Measurements from ENCODE around the gene MINDY2. TPM values are rescaled to one million over a fixed set of nuclear protein-coding genes. Genes with fewer than 3 reads are reported as not detected.

The MINDY2 gene
- total and polyA plus RNA-seq, 2 of the 8 experiments (the other 6 are each of a cell fraction or from before 2014, with no cell fraction given) = 3.1 to 25.7 TPM

- peak; percentile 55 to 82; a peak in 1 of 4 replicates for TF ChIP-seq HDAC2 (IDR thresholded peaks at IDR 0.05; ENCODE audit: borderline replicate concordance in 1 of 2, low read depth in 2 of 2, low read length in 2 of 2)
- TF ChIP-seq FOSL1 (IDR thresholded peaks at IDR 0.05; ENCODE audit: insufficient read depth, low read depth, low read length) = no peak
- no peak for TF ChIP-seq CHD1 (IDR thresholded peaks at IDR 0.05; ENCODE audit: low read depth, low read length)
- TF ChIP-seq NANOG (IDR thresholded peaks at IDR 0.05; ENCODE audit: insufficient read depth, low read depth, low read length, poor library complexity, severe bottlenecking) = no peak
- TF ChIP-seq RXRA (IDR thresholded peaks at IDR 0.05; ENCODE audit: insufficient read depth, low read depth, low read length) = no peak
- TF ChIP-seq SRF (IDR thresholded peaks at IDR 0.05; ENCODE audit: low read depth, low read length) = no peak
- TF ChIP-seq POLR2AphosphoS5 (IDR thresholded peaks at IDR 0.05; ENCODE audit: low read depth, low read length) = peak; percentile 18; the same call in 1 of the 2 replicates
- peak in 1 of 2 experiments; percentile 78; a peak in 1 of 3 replicates for TF ChIP-seq EP300 (IDR thresholded peaks at IDR 0.05; ENCODE audit: borderline replicate concordance in 1 of 2, low read depth in 2 of 2, low read length in 2 of 2)
- TF ChIP-seq NRF1 (IDR thresholded peaks at IDR 0.05; ENCODE audit: low read depth, low read length) = no peak
- no peak for TF ChIP-seq GABPA (IDR thresholded peaks at IDR 0.05; ENCODE audit: borderline replicate concordance, insufficient read depth, low read length)
- TF ChIP-seq ATF2 (IDR thresholded peaks at IDR 0.05; ENCODE audit: low read length) = no peak
Observed at GRCh38 chr15:58770857-58771620, at the start of gene MINDY2 (continued).

Data from H1 (cell line).